ENCODE data around the gene ADCY4.
A peak's percentile ranks its signal among the peaks of the same experiment; 100 is the strongest.

Gene ADCY4

GRCh38 chr14:24300326-24300980 is 34.4 kb downstream of the ADCY4 start:
- no peak for TF ChIP-seq CTCF (IDR thresholded peaks at IDR 0.05; ENCODE audit: low read depth, low read length)

GRCh38 chr14:24299255-24300191 is 35.3 kb downstream of the ADCY4 start, which contains the start of the genes DHRS1 and NOP9:
DHRS1 (minus strand) TSS chr14:24299780; CDS start chr14:24299106, 674 bp downstream.
NOP9 (plus strand) TSS chr14:24299850; CDS start chr14:24299955, 105 bp downstream.
- H3K4me3 ChIP-seq (ENCODE audit: low read depth, low read length), result peak within 1 kb of the TSS; percentile 96
- no peak for TF ChIP-seq CTCF (IDR thresholded peaks at IDR 0.05; ENCODE audit: low read depth, low read length)

More at GRCh38 chr14:24300326-24300980, 34.4 kb downstream of the ADCY4 start:
- H3K4me3 ChIP-seq (ENCODE audit: low read depth, low read length), result peak overlapping the region; percentile 96

- peak overlapping the region; percentile 96 for H3K4me3 ChIP-seq (ENCODE audit: low read depth, low read length)
- TF ChIP-seq CTCF (IDR thresholded peaks at IDR 0.05; ENCODE audit: low read depth, low read length), result no peak
Observed at GRCh38 chr14:24298892-24299254, 36.0 kb downstream of the ADCY4 start.

- peak; percentile 21; the same call in 1 of the 2 replicates for TF ChIP-seq CTCF (IDR thresholded peaks at IDR 0.05; ENCODE audit: low read depth, low read length)
- H3K4me3 ChIP-seq (ENCODE audit: low read depth, low read length), result no peak overlapping the region
Observed at GRCh38 chr14:24297190-24297964, 37.5 kb downstream of the ADCY4 start.

GRCh38 chr14:24296341-24297157 is 38.3 kb downstream of the ADCY4 start:
- peak; percentile 51 for TF ChIP-seq CTCF (IDR thresholded peaks at IDR 0.05; ENCODE audit: low read depth, low read length)
- H3K4me3 ChIP-seq (ENCODE audit: low read depth, low read length), result no peak overlapping the region

- H3K4me3 ChIP-seq (ENCODE audit: low read depth, low read length), result no peak overlapping the region
- TF ChIP-seq CTCF (IDR thresholded peaks at IDR 0.05; ENCODE audit: low read depth, low read length), result no peak
Observed at GRCh38 chr14:24293525-24293924, 41.3 kb downstream of the ADCY4 start.

Data from WI38 (cell line).